AG04450 (cell line): ENCODE measurements around the gene COBL. TPM values are rescaled to one million over a fixed set of nuclear protein-coding genes. Genes with fewer than 3 reads are reported as not detected.

Source experiments
- CTCF ChIA-PET: fragments of 300-600, 350-600 bp; formaldehyde crosslinking; extraction: SDS; loops from one replicate; lab custom pipeline; 2022; ENCODE audit warnings: antibody characterized with exemption, inconsistent platforms; lab: Charles Lee
- POLR2A ChIA-PET: fragments of 350-600 bp; formaldehyde crosslinking; extraction: SDS; loops from one replicate; lab custom pipeline; 2021; ENCODE audit warnings: antibody characterized with exemption, inconsistent platforms; lab: Yijun Ruan, JAX
- DNase-seq: peaks from one replicate; pipeline ENCODE4 v3.0.0-alpha.2; 2011; ENCODE audit warnings: low read depth, low spot score
- H3K27ac ChIP-seq: one replicate; pipeline ENCODE4 v1.5.1; 2012; ENCODE audit warnings: low read depth, low read length, control low read depth
- H3K27me3 ChIP-seq: one replicate; pipeline ENCODE4 v1.6.0; 2012; ENCODE audit warnings: low read length; ENCODE audit not compliant: control insufficient read depth, insufficient read depth
- H3K4me3 ChIP-seq: 2 replicates; pipeline ENCODE4 v1.5.1; 2011; ENCODE audit warnings: mild to moderate bottlenecking, low read depth, low read length, control low read depth
- H3K9me3 ChIP-seq: 2 replicates; pipeline ENCODE4 v1.5.1; 2012; ENCODE audit warnings: low read length; ENCODE audit not compliant: control insufficient read depth, insufficient read depth
- polyA plus RNA-seq: library from polyadenylated mRNA; depleted of rRNA; stranded (reverse); fragments of >200 nt; gene quantifications from 2 replicates; pipeline ENCODE4 v1.2.3, GENCODE V29; 2011
- TF ChIP-seq, protein P1 (sequence below): IDR thresholded peaks from 2 replicates; pipeline ENCODE4 v1.5.1; 2011; ENCODE audit warnings: low read depth, low read length, control low read depth, inconsistent platforms

The COBL gene
- polyA plus RNA-seq, 1 experiment: 0.06 TPM

DNA sequence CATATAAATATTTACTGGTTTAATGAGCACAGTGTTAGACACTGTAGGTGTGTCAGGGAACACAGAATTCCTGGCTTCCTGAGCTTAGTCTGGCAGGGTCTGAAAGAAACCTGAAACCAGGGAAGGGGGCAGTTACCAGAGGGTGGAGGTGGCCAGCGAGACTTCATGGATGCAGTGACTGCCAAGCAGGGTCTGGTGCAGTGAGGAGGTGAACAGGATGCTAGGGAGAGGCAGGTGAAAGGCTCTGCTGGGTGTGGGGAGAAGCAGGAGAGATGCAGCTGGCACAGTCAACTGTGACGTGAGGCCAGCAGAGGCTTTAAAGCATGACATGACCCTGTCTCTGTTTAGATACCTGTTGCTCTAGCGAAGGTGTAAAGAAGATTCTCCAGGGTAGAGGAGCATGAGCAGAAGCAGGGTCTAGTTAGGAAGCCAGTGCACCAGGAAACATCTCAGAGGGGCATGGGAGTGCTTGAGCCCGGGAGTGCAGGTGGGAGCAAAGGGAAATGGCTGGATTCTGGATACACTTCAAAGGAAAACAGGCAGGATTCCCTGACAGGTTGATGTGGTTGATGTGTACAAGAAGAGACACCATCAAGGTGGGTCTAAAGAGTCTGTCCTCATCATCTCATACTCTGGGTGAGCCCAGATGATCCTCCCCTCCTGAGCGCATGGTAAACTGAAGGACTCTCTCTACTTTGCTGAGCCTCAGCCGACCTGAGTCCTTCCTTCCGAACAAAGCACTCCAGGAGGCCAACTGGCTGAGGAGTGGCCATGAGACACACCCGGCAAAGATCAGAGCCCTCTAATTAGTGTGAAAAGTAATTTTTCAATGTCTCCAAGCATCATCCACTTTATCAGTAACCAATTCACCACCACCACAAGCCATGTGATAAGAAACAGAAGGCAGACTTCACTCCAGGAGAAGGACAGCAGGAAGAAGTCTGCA, 186.8 kb downstream of the COBL start:
- no peak for DNase-seq
- ChIA-PET CTCF (interaction anchor here (2.0 kb wide), 1 partner anchor 11 kb away, joined by 5 read pairs; no protein-coding TSS in a partner anchor), POLR2A (no interaction called here)
- TF ChIP-seq, protein P1, sequence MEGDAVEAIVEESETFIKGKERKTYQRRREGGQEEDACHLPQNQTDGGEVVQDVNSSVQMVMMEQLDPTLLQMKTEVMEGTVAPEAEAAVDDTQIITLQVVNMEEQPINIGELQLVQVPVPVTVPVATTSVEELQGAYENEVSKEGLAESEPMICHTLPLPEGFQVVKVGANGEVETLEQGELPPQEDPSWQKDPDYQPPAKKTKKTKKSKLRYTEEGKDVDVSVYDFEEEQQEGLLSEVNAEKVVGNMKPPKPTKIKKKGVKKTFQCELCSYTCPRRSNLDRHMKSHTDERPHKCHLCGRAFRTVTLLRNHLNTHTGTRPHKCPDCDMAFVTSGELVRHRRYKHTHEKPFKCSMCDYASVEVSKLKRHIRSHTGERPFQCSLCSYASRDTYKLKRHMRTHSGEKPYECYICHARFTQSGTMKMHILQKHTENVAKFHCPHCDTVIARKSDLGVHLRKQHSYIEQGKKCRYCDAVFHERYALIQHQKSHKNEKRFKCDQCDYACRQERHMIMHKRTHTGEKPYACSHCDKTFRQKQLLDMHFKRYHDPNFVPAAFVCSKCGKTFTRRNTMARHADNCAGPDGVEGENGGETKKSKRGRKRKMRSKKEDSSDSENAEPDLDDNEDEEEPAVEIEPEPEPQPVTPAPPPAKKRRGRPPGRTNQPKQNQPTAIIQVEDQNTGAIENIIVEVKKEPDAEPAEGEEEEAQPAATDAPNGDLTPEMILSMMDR: no peak
- H3K27me3 ChIP-seq: peaks cover 3% of the 10 kb centered on the region
- no peak overlapping the region for H3K4me3 ChIP-seq
- H3K27ac ChIP-seq: no peak overlapping the region
- H3K9me3 ChIP-seq: no peaks in the 10 kb centered on the region

DNA sequence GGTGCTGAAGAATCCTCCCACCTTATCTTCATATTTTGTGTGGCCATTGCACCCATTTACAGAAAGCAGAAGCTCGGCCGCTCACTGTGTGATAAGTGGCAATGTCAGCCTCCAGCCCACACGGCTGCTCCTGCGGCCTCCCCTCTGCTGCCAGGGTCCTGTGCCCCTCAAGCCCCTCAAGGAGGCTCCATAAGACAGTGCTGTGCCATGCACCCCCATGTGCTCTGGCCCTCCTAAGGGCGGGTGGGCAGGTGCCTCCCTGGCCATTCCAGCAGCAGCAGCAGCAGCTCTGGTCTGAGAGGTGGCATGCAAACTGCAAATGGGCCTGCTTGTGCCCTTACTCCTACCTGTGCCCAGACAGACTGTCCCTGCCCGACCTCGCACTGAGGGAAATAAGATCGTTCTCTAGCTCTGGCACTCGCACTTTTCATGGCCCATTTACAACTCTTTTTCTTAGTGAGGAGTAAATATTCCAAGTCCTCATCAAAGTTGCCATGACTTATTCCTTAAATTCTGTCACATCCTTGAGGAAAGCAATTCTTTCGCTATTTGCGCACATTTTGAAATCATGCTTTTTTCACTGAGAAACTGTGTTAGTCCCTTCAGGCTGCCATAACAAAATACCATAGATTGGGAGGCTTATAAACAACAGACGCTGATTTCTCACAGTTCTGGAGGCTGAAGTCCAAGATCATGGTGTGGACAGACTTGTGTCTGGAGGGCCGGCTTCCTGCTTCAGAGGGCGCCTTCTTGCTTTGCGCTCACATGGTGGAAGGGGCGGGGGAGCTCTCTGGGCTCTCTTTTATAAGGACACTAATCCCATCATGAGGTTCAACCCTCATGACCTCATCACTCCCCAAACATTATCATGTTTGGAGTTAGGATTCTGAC, 187.8 kb downstream of the COBL start:
- ChIA-PET POLR2A (no interaction called here), CTCF (interaction anchor here (0.9 to 2.0 kb wide), 2 partner anchors 12 to 58 kb away, joined by 3 to 5 read pairs; no protein-coding TSS in a partner anchor)
- TF ChIP-seq, protein P1: no peak
- no peaks in the 10 kb centered on the region for H3K9me3 ChIP-seq
- H3K27me3 ChIP-seq: peaks cover 3% of the 10 kb centered on the region
- H3K4me3 ChIP-seq: no peak overlapping the region
- DNase-seq: no peak
- H3K27ac ChIP-seq: no peak overlapping the region

DNA sequence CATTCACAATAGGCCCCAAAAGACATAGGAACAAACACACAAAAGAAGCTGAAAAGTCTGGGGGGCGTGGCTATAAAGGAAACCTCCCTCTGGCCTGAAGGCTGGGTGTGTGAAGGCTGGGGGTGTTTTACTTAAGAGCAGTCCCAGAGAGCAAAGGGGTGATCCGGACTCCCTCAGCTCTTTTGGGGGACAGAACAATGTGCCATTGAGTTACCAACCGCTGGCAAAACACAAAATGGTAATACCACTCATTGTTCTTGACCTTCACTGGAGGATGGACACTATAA, 189.0 kb downstream of the COBL start:
- ChIA-PET CTCF (interaction anchor here (0.9 to 1.3 kb wide), 2 partner anchors 14 to 57 kb away, joined by 3 to 15 read pairs; no protein-coding TSS in a partner anchor), POLR2A (no interaction called here)
- no peak for DNase-seq
- Histone ChIP-seq H3K4me3 (no peak overlapping the region), H3K27me3 (peaks cover 3% of the 10 kb centered on the region), H3K27ac (no peak overlapping the region), H3K9me3 (no peaks in the 10 kb centered on the region)
- TF ChIP-seq, protein P1: no peak

DNA sequence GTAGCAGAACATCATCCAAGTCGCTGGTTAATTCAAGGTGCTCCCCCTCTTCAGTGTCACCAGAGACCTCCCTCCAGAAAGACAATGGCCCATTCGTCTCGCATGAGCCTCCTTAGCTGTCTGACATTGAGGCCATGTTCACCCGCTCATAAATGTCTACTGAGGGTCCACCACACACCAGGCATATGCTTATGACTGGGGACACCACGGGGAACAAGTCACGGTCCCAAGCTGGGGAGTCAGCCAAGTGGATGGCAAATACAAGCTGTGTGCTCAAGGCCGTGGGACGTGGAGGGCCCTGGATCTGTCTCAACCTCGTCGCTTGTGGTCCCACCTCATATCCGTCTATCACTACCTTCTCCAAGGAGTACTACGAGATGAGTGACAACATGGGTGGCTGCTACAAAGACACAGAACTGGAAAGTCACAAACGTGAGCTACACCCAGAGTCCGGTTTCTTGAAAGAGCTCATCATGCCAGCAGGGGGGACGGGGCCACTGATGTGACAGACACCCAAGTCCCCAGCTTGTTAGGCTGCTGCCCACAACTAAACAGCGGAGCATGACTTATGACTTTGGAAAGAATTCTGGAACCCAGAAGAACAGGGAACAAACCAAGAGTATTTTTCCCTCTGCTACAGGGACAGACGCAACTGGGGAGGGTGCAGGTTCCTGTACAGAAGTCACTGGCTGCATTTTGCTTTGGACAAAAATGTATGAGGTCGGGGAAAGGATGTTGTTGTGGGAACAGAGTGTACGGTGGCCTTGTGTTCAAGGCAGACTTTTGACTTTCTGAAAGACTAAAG, 189.6 kb downstream of the COBL start:
- no peak for DNase-seq
- Histone ChIP-seq H3K9me3 (no peaks in the 10 kb centered on the region), H3K27ac (no peak overlapping the region), H3K27me3 (peaks cover 3% of the 10 kb centered on the region), H3K4me3 (no peak overlapping the region)
- TF ChIP-seq, protein P1: no peak
- POLR2A ChIA-PET: no interaction called here
- CTCF ChIA-PET: interaction anchor here (1.3 kb wide), 1 partner anchor 14 kb away, joined by 15 read pairs; no protein-coding TSS in a partner anchor
